HepG2 (cell line): ENCODE results near the gene LRRC3. TPM values are rescaled to one million over a fixed set of nuclear protein-coding genes. Genes with fewer than 3 reads are reported as not detected.

Experiments used
- BRF2 ChIP-seq: sonication (generic); formaldehyde crosslinking; IDR thresholded peaks from 2 replicates; pipeline ENCODE4 v1.8.1; 2022; ENCODE audit warnings: mild to moderate bottlenecking, missing genetic modification reagents
- E2F5 ChIP-seq: sonication (generic); formaldehyde crosslinking; conservative IDR thresholded peaks from 2 replicates; pipeline ENCODE4 v1.4.0; 2020; ENCODE audit warnings: missing genetic modification reagents
- HBP1 ChIP-seq: IDR thresholded peaks from 2 replicates; pipeline ENCODE4 v1.6.1; 2016; ENCODE audit warnings: low read depth, control low read depth
- IRF2 ChIP-seq: IDR thresholded peaks from 2 replicates; pipeline ENCODE4 v1.6.1; 2018; ENCODE audit warnings: missing genetic modification reagents, missing compliant biosample characterization
- MIXL1 ChIP-seq: IDR thresholded peaks from 2 replicates; pipeline ENCODE4 v1.6.1; 2016
- NFYB ChIP-seq: sonication (generic); formaldehyde crosslinking; IDR thresholded peaks from 2 replicates; pipeline ENCODE4 v1.4.0; 2020; ENCODE audit warnings: missing genetic modification reagents
- TFE3 ChIP-seq: IDR thresholded peaks from 2 replicates; pipeline ENCODE4 v1.6.1; 2016
- ZNF280D ChIP-seq: sonication (generic); formaldehyde crosslinking; IDR thresholded peaks from 2 replicates; pipeline ENCODE4 v1.5.1; 2020; ENCODE audit warnings: mild to moderate bottlenecking, missing genetic modification reagents
- ZNF510 ChIP-seq: sonication (generic); formaldehyde crosslinking; IDR thresholded peaks from 2 replicates; pipeline ENCODE4 v1.4.0; 2020; ENCODE audit warnings: low read depth, mild to moderate bottlenecking, missing genetic modification reagents
- ZNF562 ChIP-seq: sonication (generic); formaldehyde crosslinking; IDR thresholded peaks from 2 replicates; pipeline ENCODE4 v1.8.0; 2022; ENCODE audit warnings: missing genetic modification reagents, borderline replicate concordance
- ZNF687 ChIP-seq: sonication (generic); formaldehyde crosslinking; IDR thresholded peaks from 2 replicates; pipeline ENCODE4 v1.5.1; 2020; ENCODE audit warnings: mild to moderate bottlenecking, missing genetic modification reagents, moderate library complexity
- ZNF850 ChIP-seq: sonication (generic); formaldehyde crosslinking; conservative IDR thresholded peaks from 2 replicates; pipeline ENCODE4 v1.9.0; 2021; ENCODE audit warnings: mild to moderate bottlenecking, missing genetic modification reagents
- ZSCAN5A ChIP-seq: sonication (generic); formaldehyde crosslinking; IDR thresholded peaks from 2 replicates; pipeline ENCODE4 v1.8.0; 2022; ENCODE audit warnings: mild to moderate bottlenecking, missing genetic modification reagents, borderline replicate concordance
- polyA plus RNA-seq, 8 experiments: library from polyadenylated mRNA; depleted of rRNA in 3 of 8; stranded (reverse) in 7 of 8; unstranded in 1 of 8; fragments of >200 nt; fragmentation: Illumina TruSeq in 4 of 8; extraction: Trizol in 4 of 8; gene quantifications; 2 replicates each; pipeline versions ENCODE4 v1.2.1 to v1.2.3, GENCODE V29; 2011 to 2016; ENCODE audit warnings: low read depth in 4 of 8, missing spikeins in 1 of 8, mixed read lengths in 1 of 8; ENCODE audit not compliant: insufficient read depth in 1 of 8
- total RNA-seq, 5 experiments: library from RNA; depleted of rRNA; stranded (reverse); fragments of >200 nt; fragmentation: Illumina TruSeq; extraction: Trizol; gene quantifications; 2 replicates each; pipeline ENCODE4 v1.2.3, GENCODE V29; 2016; ENCODE audit warnings: low read depth in 1 of 5

LRRC3 gene
- total and polyA plus RNA-seq, 2 of the 13 experiments (the other 11 are each of a cell fraction or from before 2014, with no cell fraction given) = 4.8 to 16.5 TPM

- TF ChIP-seq ZNF687 (CRISPR knock-in tag) (peak; percentile 77), HBP1 (no peak), ZNF850 (no peak), ZNF510 (no peak), BRF2 (CRISPR knock-in tag) (no peak), E2F5 (CRISPR knock-in tag) (no peak), TFE3 (CRISPR knock-in tag) (no peak), MIXL1 (0 out of 2 replicates have a peak, but pooled peaks have one; percentile 15), ZSCAN5A (CRISPR knock-in tag) (no peak), IRF2 (CRISPR knock-in tag) (0 out of 2 replicates have a peak, but pooled peaks have one; percentile 20), ZNF280D (CRISPR knock-in tag) (peak; percentile 80; the same call in 1 of the 2 replicates), ZNF562 (CRISPR knock-in tag) (no peak), NFYB (CRISPR knock-in tag) (no peak)
Observed at GRCh38 chr21:44483288-44484237, 28.3 kb downstream of the LRRC3 start (continued).
